H1 (cell line): ENCODE measurements around the gene ZNF581.

Source experiments
- BRCA1 ChIP-seq: IDR thresholded peaks from 2 replicates; pipeline ENCODE4 v1.6.1; 2012; ENCODE audit warnings: low read depth, low read length, improper control_type of control experiment
- JUN ChIP-seq: IDR thresholded peaks from 2 replicates; pipeline ENCODE4 v1.6.1; 2011; ENCODE audit warnings: low read depth, mild to moderate bottlenecking, improper control_type of control experiment, low read length
- KDM1A ChIP-seq: fragments of 200-600, 300-600 bp; sonication (generic); IDR thresholded peaks from 2 replicates; pipeline ENCODE4 v1.7.1; 2016; ENCODE audit warnings: mild to moderate bottlenecking, low read length, borderline replicate concordance
- KDM5A ChIP-seq: fragments of 200-600 bp; IDR thresholded peaks from 2 replicates; pipeline ENCODE4 v1.7.1; 2012; ENCODE audit warnings: mild to moderate bottlenecking, low read length, inconsistent platforms, mixed read lengths
- POLR2A ChIP-seq, 2 experiments: IDR thresholded peaks; 1 replicate in 1 of 2; 2 replicates in 1 of 2; pipeline ENCODE4 v1.6.1; 2011; ENCODE audit warnings: low read depth in 2 of 2, low read length in 2 of 2, mild to moderate bottlenecking in 2 of 2; ENCODE audit errors: control extremely low read depth in 1 of 2
- RAD21 ChIP-seq, 2 experiments: IDR thresholded peaks in 1 of 2; conservative IDR thresholded peaks in 1 of 2; 2 replicates each; pipeline ENCODE4 v1.6.1; 2011; ENCODE audit warnings: low read depth in 2 of 2, low read length in 2 of 2, improper control_type of control experiment in 1 of 2, inconsistent platforms in 1 of 2, mild to moderate bottlenecking in 1 of 2, moderate library complexity in 1 of 2
- RFX5 ChIP-seq: IDR thresholded peaks from 2 replicates; pipeline ENCODE4 v1.6.1; 2011; ENCODE audit warnings: low read depth, low read length, improper control_type of control experiment, borderline replicate concordance
- ZNF274 ChIP-seq: IDR thresholded peaks from 2 replicates; pipeline ENCODE4 v1.7.0; 2012; ENCODE audit warnings: low read length, borderline replicate concordance; ENCODE audit errors: extremely low read depth
- TF ChIP-seq, protein P1 (sequence below), 3 experiments: IDR thresholded peaks; 1 replicate in 2 of 3; 2 replicates in 1 of 3; pipeline versions ENCODE4 v1.5.1 to v1.6.1; 2011; ENCODE audit warnings: low read length in 3 of 3, mild to moderate bottlenecking in 3 of 3, inconsistent platforms in 2 of 3, low read depth in 1 of 3, moderate library complexity in 1 of 3; ENCODE audit not compliant: insufficient read depth in 1 of 3; ENCODE audit errors: control extremely low read depth in 1 of 3
- TF ChIP-seq, protein P2 (sequence below): IDR thresholded peaks from 2 replicates; pipeline ENCODE4 v1.6.1; 2012; ENCODE audit warnings: inconsistent platforms

DNA sequence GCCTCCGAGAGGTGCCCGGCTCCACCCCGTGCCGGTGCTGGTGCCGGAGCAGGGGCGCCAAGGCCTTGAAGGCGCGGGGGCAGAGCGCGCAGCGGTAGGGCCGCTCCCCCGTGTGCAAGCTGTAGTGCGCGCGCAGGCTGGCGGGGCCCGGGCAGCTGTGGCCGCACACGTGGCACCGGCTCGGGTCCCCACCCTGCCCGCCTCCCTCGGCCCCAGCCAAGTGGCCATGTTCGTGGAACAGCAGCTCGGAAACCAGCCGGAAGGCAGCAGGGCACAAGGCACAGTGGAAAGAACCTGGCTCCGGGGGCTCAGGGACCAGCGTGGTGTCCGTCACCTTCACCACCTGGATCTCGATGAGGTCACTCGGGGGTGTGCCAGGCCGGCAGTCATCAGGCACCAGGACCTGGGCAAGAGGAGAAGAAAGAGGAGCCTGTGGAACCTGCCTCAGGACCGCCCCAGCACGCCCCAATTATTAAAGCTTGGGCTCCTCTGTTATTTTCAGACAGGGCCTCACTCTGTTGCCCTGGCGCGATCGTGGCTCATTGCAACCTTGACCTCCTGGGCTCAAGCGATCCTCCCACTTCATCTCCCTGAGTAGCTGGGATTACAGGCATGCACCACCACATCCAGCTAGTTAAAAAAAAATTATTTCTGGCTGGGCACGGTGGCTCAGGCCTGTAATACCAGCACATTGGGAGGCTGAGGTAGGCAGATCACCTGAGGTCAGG lies 21.0 kb upstream of the ZNF581 start:
- TF ChIP-seq, protein P1, sequence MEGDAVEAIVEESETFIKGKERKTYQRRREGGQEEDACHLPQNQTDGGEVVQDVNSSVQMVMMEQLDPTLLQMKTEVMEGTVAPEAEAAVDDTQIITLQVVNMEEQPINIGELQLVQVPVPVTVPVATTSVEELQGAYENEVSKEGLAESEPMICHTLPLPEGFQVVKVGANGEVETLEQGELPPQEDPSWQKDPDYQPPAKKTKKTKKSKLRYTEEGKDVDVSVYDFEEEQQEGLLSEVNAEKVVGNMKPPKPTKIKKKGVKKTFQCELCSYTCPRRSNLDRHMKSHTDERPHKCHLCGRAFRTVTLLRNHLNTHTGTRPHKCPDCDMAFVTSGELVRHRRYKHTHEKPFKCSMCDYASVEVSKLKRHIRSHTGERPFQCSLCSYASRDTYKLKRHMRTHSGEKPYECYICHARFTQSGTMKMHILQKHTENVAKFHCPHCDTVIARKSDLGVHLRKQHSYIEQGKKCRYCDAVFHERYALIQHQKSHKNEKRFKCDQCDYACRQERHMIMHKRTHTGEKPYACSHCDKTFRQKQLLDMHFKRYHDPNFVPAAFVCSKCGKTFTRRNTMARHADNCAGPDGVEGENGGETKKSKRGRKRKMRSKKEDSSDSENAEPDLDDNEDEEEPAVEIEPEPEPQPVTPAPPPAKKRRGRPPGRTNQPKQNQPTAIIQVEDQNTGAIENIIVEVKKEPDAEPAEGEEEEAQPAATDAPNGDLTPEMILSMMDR (IDR thresholded peaks at IDR 0.05; ENCODE audit: control extremely low read depth in 1 of 3, insufficient read depth in 1 of 3, low read depth in 1 of 3, low read length in 3 of 3), result no peak
- TF ChIP-seq JUN (no peak), POLR2A (IDR thresholded peaks at IDR 0.05; ENCODE audit: control extremely low read depth in 1 of 2, low read depth in 2 of 2, low read length in 2 of 2) (no peak), BRCA1 (no peak), RFX5 (no peak), KDM1A (no peak), RAD21 (IDR thresholded peaks at IDR 0.05 in 1 of 2, conservative IDR thresholded peaks at IDR 0.05 in 1 of 2; ENCODE audit: low read depth in 2 of 2, low read length in 2 of 2) (no peak), ZNF274 (no peak), KDM5A (no peak)
- TF ChIP-seq, protein P2, sequence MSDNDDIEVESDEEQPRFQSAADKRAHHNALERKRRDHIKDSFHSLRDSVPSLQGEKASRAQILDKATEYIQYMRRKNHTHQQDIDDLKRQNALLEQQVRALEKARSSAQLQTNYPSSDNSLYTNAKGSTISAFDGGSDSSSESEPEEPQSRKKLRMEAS, result no peak
